WERI-Rb-1 (cell line): ENCODE data around the gene TMEM106A.
A peak's percentile ranks its signal among the peaks of the same experiment; 100 is the strongest.
"Not testable (repeated sequence)": the region's sequence is repeated elsewhere in the genome, so short reads cannot be mapped to it uniquely, and the experiment has no call there.

Source experiments
- DNase-seq: peaks from one replicate; pipeline ENCODE4 v3.0.0-alpha.2; 2020
- H3K27ac ChIP-seq: fragments of 250-450 bp; sonication (Bioruptor Pico); 2 replicates; pipeline ENCODE4 v1.5.1; 2020; ENCODE audit warnings: mild to moderate bottlenecking, moderate library complexity
- H3K27me3 ChIP-seq: fragments of 250-450 bp; sonication (Bioruptor Pico); 2 replicates; pipeline ENCODE4 v1.5.1; 2021; ENCODE audit warnings: mild to moderate bottlenecking, low read depth, moderate library complexity; ENCODE audit not compliant: insufficient read depth, severe bottlenecking
- H3K36me3 ChIP-seq: fragments of 250-450 bp; sonication (Bioruptor Pico); 2 replicates; pipeline ENCODE4 v1.5.1; 2020; ENCODE audit warnings: mild to moderate bottlenecking, moderate library complexity
- H3K4me3 ChIP-seq: 2 replicates; pipeline ENCODE4 v1.5.1; 2011; ENCODE audit warnings: low read depth, mild to moderate bottlenecking, control low read depth, low read length
- H3K9me3 ChIP-seq: fragments of 250-450 bp; sonication (Bioruptor Pico); 2 replicates; pipeline ENCODE4 v1.5.1; 2021; ENCODE audit warnings: mild to moderate bottlenecking, moderate library complexity; ENCODE audit not compliant: severe bottlenecking
- TF ChIP-seq, protein P1 (sequence below): IDR thresholded peaks from 2 replicates; pipeline ENCODE4 v1.5.1; 2011; ENCODE audit warnings: low read depth, mild to moderate bottlenecking, control low read depth, inconsistent platforms, low read length

Gene TMEM106A

GRCh38 chr17:43171586-43172487 is 39.8 kb upstream of the TMEM106A start:
- peak; percentile 56 for DNase-seq
- TF ChIP-seq, protein P1, sequence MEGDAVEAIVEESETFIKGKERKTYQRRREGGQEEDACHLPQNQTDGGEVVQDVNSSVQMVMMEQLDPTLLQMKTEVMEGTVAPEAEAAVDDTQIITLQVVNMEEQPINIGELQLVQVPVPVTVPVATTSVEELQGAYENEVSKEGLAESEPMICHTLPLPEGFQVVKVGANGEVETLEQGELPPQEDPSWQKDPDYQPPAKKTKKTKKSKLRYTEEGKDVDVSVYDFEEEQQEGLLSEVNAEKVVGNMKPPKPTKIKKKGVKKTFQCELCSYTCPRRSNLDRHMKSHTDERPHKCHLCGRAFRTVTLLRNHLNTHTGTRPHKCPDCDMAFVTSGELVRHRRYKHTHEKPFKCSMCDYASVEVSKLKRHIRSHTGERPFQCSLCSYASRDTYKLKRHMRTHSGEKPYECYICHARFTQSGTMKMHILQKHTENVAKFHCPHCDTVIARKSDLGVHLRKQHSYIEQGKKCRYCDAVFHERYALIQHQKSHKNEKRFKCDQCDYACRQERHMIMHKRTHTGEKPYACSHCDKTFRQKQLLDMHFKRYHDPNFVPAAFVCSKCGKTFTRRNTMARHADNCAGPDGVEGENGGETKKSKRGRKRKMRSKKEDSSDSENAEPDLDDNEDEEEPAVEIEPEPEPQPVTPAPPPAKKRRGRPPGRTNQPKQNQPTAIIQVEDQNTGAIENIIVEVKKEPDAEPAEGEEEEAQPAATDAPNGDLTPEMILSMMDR, result no peak
- Histone ChIP-seq H3K4me3 (peak overlapping the region; percentile 85), H3K9me3 (no peaks in the 10 kb centered on the region), H3K27me3 (no peaks in the 10 kb centered on the region), H3K27ac (peak overlapping the region; percentile 86), H3K36me3 (peaks cover 12% of the 10 kb centered on the region)

GRCh38 chr17:43175213-43176118 is 36.2 kb upstream of the TMEM106A start:
- no peak overlapping the region for H3K27ac ChIP-seq
- H3K9me3 ChIP-seq, result no peaks in the 10 kb centered on the region
- no peaks in the 10 kb centered on the region for H3K27me3 ChIP-seq
- H3K4me3 ChIP-seq, result no peak overlapping the region
- peaks cover 37% of the 10 kb centered on the region for H3K36me3 ChIP-seq
- no peak for DNase-seq
- TF ChIP-seq, protein P1, result no peak

DNA sequence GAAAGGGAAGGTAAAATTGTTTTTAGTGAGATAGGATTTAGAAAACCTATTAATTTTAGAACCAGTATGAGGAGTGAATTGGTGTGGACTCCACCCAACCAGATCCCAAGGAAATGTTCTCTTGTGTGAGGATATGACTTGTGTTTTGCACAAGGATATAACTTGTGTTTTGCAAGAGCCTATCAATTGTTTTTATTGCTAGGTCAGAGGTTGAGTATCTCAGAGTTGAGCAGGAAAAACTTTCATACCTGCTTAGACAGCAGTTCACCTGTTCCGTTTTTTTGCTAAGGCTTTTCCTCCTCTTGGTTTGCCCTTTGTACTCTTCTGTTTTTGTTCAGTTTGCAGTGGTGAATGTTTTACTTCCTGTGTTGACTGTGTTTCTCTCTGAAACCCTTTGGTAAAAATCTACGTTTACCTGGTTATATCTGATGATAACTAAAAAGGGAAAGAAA is 35.5 kb upstream of the TMEM106A start:
- no peaks in the 10 kb centered on the region for H3K27me3 ChIP-seq
- TF ChIP-seq, protein P1, result no peak
- no peak overlapping the region for H3K4me3 ChIP-seq
- H3K27ac ChIP-seq, result no peak overlapping the region
- H3K9me3 ChIP-seq, result no peaks in the 10 kb centered on the region
- H3K36me3 ChIP-seq, result peaks cover 41% of the 10 kb centered on the region
- DNase-seq, result no peak

DNA sequence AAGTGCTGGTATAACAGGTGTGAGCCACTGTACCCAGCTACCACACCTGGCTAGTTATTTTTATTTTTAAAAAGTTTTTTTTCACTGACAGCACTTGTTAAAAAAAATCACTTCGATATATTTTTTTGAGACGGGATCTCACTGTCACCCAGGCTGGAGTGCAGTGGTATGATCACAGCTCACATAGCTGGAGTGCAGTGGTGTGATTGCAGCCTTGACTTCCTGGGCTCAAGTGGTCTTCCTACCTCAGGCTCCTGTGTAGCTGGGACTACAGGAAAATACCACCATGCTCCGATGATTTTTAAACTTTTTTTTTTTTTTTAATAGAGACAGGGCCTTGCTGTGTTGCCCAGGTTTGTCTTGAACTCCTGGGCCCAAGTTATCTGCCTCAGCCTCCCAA is 27.8 kb upstream of the TMEM106A start:
- peaks cover 28% of the 10 kb centered on the region for H3K36me3 ChIP-seq
- H3K4me3 ChIP-seq, result no peak overlapping the region

DNA sequence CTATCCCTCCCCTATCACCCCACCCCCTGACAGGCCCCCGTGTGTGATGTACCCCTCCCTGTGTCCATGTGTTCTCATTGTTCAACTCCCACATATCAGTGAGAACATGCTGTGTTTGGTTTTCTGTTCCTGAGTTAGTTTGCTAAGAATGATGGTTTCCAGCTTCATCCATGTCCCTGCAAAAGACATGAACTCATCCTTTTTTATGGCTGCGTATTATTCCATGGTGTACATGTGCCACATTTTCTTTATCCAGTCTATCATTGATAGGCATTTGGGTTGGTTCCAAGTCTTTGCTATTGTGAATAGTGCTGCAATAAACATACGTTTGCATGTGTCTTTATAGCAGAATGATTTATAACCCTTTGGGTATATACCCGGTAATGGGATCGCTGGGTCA is 25.0 kb upstream of the TMEM106A start:
- not testable (repeated sequence) for H3K27ac ChIP-seq, DNase-seq, H3K27me3 ChIP-seq, H3K4me3 ChIP-seq, H3K9me3 ChIP-seq
- H3K36me3 ChIP-seq, result peaks cover 36% of the 10 kb centered on the region

More for the DNA sequence above, 27.8 kb upstream of the TMEM106A start:
- Histone ChIP-seq H3K9me3 (no peaks in the 10 kb centered on the region), H3K27me3 (no peaks in the 10 kb centered on the region), H3K27ac (no peak overlapping the region)
- no peak for DNase-seq
- TF ChIP-seq, protein P1, result no peak

DNA sequence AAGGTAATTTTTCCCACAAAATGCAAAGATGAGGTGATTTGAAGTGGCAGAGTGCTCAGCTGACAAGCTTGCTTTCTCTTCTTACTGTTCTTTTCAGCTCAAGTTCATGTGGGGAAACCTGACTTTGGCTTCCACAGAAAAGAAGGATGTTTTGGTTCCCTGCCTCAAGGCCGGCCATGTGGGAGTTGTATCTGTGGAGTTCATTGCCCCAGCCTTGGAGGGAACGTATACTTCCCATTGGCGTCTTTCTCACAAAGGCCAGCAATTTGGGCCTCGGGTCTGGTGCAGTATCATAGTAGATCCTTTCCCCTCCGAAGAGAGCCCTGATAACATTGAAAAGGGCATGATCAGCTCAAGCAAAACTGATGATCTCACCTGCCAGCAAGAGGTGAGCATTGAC is 18.4 kb upstream of the TMEM106A start:
- no peaks in the 10 kb centered on the region for H3K9me3 ChIP-seq
- no peak for DNase-seq
- H3K36me3 ChIP-seq, result peaks cover 94% of the 10 kb centered on the region
- TF ChIP-seq, protein P1, result no peak
- no peak overlapping the region for H3K4me3 ChIP-seq
- H3K27ac ChIP-seq, result no peak overlapping the region
- H3K27me3 ChIP-seq, result no peaks in the 10 kb centered on the region
